ENCODE data around the gene SLC7A14.

DNA sequence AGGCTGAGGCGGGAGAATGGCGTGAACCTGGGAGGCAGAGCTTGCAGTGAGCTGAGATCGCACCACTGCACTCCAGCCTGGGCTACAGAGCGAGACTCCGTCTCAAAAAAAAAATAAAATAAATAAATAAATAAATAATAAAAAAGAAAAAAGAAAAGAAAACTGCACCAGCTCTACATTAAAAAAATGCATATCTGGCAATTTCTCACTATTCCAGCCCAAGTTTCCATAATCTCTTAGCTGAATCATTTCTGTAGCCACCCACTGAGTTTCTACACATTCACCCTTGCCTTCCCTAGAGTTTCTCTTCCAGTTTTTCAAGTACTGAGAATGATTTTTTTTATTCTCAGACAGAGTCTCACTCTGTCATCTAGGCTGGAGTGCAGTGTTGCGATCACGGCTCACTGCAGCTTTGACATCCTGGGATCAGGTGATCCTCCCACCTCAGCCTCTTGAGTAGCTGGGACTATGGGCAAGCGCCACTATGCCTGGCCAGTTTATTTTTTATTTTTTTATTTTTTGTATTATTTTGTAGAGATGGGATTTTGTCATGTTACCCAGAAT lies 24.5 kb upstream of the SLC7A14 start:
- TF ChIP-seq, protein P1, sequence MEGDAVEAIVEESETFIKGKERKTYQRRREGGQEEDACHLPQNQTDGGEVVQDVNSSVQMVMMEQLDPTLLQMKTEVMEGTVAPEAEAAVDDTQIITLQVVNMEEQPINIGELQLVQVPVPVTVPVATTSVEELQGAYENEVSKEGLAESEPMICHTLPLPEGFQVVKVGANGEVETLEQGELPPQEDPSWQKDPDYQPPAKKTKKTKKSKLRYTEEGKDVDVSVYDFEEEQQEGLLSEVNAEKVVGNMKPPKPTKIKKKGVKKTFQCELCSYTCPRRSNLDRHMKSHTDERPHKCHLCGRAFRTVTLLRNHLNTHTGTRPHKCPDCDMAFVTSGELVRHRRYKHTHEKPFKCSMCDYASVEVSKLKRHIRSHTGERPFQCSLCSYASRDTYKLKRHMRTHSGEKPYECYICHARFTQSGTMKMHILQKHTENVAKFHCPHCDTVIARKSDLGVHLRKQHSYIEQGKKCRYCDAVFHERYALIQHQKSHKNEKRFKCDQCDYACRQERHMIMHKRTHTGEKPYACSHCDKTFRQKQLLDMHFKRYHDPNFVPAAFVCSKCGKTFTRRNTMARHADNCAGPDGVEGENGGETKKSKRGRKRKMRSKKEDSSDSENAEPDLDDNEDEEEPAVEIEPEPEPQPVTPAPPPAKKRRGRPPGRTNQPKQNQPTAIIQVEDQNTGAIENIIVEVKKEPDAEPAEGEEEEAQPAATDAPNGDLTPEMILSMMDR (IDR thresholded peaks at IDR 0.05) = no peak
- no peak for TF ChIP-seq POLR2A (IDR thresholded peaks at IDR 0.05)
